Endothelial cell of umbilical vein (primary cell): Measurements from ENCODE around the gene TANGO2. TPM values are rescaled to one million over a fixed set of nuclear protein-coding genes. Genes with fewer than 3 reads are reported as not detected.

Experiments used
- BruUV-seq: library from RNA; stranded (reverse); fragments of 400-500 nt; replicated peaks from 2 replicates; lab custom pipeline; 2021; lab: Mats Ljungman, UMichigan
- CTCF ChIA-PET: fragments of 300-600, 350-600 bp; sonication (Branson Sonifier 250); formaldehyde crosslinking; loops from one replicate; lab custom pipeline; 2021; ENCODE audit warnings: antibody characterized with exemption, inconsistent platforms; lab: Charles Lee
- POLR2A ChIA-PET: fragments of 300-600, 350-600 bp; sonication (Branson Sonifier 250); formaldehyde crosslinking; loops from one replicate; lab custom pipeline; 2021; ENCODE audit warnings: antibody characterized with exemption, inconsistent platforms; lab: Charles Lee
- DNase-seq: peaks from one replicate; pipeline ENCODE4 v3.0.0-alpha.2; 2011; ENCODE audit warnings: low read depth, low spot score
- FAIRE-seq: peaks from 2 replicates; lab custom pipeline; 2011; peaks lifted over from hg19 to GRCh38; lab: Jason Lieb, UNC
- H2AFZ ChIP-seq: 2 replicates; pipeline ENCODE4 v1.6.0; 2012; ENCODE audit warnings: low read depth, low read length, control low read depth, inconsistent platforms
- H3K27ac ChIP-seq: 2 replicates; pipeline ENCODE4 v1.5.1; 2011; ENCODE audit warnings: low read depth, mild to moderate bottlenecking, control low read depth, low read length, moderate library complexity; ENCODE audit not compliant: insufficient read depth
- H3K27me3 ChIP-seq, 2 experiments: 2 replicates each; pipeline versions ENCODE4 v1.6.0 to v1.6.1; 2011; ENCODE audit warnings: low read length in 2 of 2, mixed read lengths in 1 of 2; ENCODE audit not compliant: control insufficient read depth in 2 of 2, insufficient read depth in 2 of 2
- H3K36me3 ChIP-seq, 2 experiments: 2 replicates in 1 of 2; 3 replicates in 1 of 2; pipeline ENCODE4 v1.5.1; 2011; ENCODE audit warnings: low read length in 2 of 2, mild to moderate bottlenecking in 1 of 2, moderate library complexity in 1 of 2; ENCODE audit not compliant: control insufficient read depth in 2 of 2, insufficient read depth in 2 of 2; ENCODE audit errors: extremely low read depth in 1 of 2
- H3K4me1 ChIP-seq: 3 replicates; pipeline ENCODE4 v1.5.1; 2011; ENCODE audit warnings: mild to moderate bottlenecking, low read length; ENCODE audit not compliant: control insufficient read depth, insufficient read depth; ENCODE audit errors: extremely low read depth
- H3K4me2 ChIP-seq: 2 replicates; pipeline ENCODE4 v1.6.1; 2011; ENCODE audit warnings: low read length, control low read depth, mixed read lengths; ENCODE audit not compliant: insufficient read depth
- H3K4me3 ChIP-seq, 3 experiments: fragments of 200-600 bp in 1 of 3; sonication (generic), shearing (Covaris generic) in 1 of 3; replicated peaks in 1 of 3; 2 replicates each; pipeline ENCODE4 v1.5.1; 2011 to 2016; ENCODE audit warnings: control low read depth in 3 of 3, low read length in 3 of 3, mild to moderate bottlenecking in 2 of 3, inconsistent platforms in 1 of 3, low read depth in 1 of 3, moderate library complexity in 1 of 3; ENCODE audit not compliant: insufficient read depth in 1 of 3
- H3K79me2 ChIP-seq: 2 replicates; pipeline ENCODE4 v1.6.0; 2012; ENCODE audit warnings: low read length, inconsistent platforms; ENCODE audit not compliant: control insufficient read depth, insufficient read depth
- H3K9ac ChIP-seq: replicated peaks from 2 replicates; pipeline ENCODE3; 2011; ENCODE audit warnings: low read length, control low read depth; ENCODE audit not compliant: insufficient read depth; ENCODE audit errors: extremely low read depth
- H3K9me1 ChIP-seq: replicated peaks from 3 replicates; pipeline ENCODE4 v1.6.0; 2011; ENCODE audit warnings: mild to moderate bottlenecking, low read length; ENCODE audit not compliant: control insufficient read depth, insufficient read depth; ENCODE audit errors: extremely low read depth
- H3K9me3 ChIP-seq: replicated peaks from 2 replicates; pipeline ENCODE4 v1.5.1; 2012; ENCODE audit warnings: low read length, inconsistent platforms; ENCODE audit not compliant: control insufficient read depth, insufficient read depth
- H4K20me1 ChIP-seq: replicated peaks from 2 replicates; pipeline ENCODE3; 2011; ENCODE audit warnings: mild to moderate bottlenecking, low read length; ENCODE audit not compliant: control insufficient read depth, insufficient read depth; ENCODE audit errors: extremely low read depth
- JUN ChIP-seq: IDR thresholded peaks from 2 replicates; pipeline ENCODE4 v1.6.1; 2011; ENCODE audit warnings: borderline replicate concordance, low read depth; ENCODE audit not compliant: insufficient read length, insufficient read depth
- MYC ChIP-seq: IDR thresholded peaks from one replicate; pipeline ENCODE4 v1.6.1; 2011; ENCODE audit warnings: mild to moderate bottlenecking, low read depth, low read length
- POLR2A ChIP-seq: IDR thresholded peaks from 2 replicates; pipeline ENCODE4 v1.6.1; 2012; ENCODE audit warnings: low read depth, mild to moderate bottlenecking, control low read depth, low read length
- dilution Hi-C: fragments of 300-500 bp; cut with MboI; formaldehyde crosslinking; loops from one replicate; pipeline ENCODE4 v1.15.0; 2019; ENCODE audit warnings: low sequenced_read_pairs; ENCODE audit not compliant: extremely low pct_ligation_motif_present
- intact Hi-C: fragments of 100-400 bp; cut with micrococcal nuclease; formaldehyde crosslinking; loops from one replicate; pipeline ENCODE4 v1.10.0; 2022
- polyA plus RNA-seq, 4 experiments: library from polyadenylated mRNA; depleted of rRNA in 3 of 4; stranded (reverse) in 3 of 4; unstranded in 1 of 4; fragments of >200 nt; gene quantifications; 2 replicates each; pipeline versions ENCODE4 v1.2.1 to v1.2.3, GENCODE V29; 2011 to 2012; ENCODE audit warnings: missing spikeins in 1 of 4
- total RNA-seq: library from RNA; stranded (reverse); gene quantifications from 2 replicates; pipeline ENCODE4 v1.2.3, GENCODE V29; 2021
- TF ChIP-seq, protein P1 (sequence below), 2 donors: IDR thresholded peaks; 1 replicate in 1 of 2; 2 replicates in 1 of 2; pipeline ENCODE4 v1.5.1; 2011; ENCODE audit warnings: low read length in 2 of 2, mild to moderate bottlenecking in 2 of 2, moderate library complexity in 2 of 2, control low read depth in 1 of 2, inconsistent platforms in 1 of 2, low read depth in 1 of 2; ENCODE audit not compliant: insufficient read depth in 1 of 2; ENCODE audit errors: extremely low read depth in 1 of 2

The TANGO2 gene
- total and polyA plus RNA-seq, 2 donors (not counting 3 experiments of a cell fraction or from before 2014, with no cell fraction given) = 40.0 to 49.3 TPM

DNA sequence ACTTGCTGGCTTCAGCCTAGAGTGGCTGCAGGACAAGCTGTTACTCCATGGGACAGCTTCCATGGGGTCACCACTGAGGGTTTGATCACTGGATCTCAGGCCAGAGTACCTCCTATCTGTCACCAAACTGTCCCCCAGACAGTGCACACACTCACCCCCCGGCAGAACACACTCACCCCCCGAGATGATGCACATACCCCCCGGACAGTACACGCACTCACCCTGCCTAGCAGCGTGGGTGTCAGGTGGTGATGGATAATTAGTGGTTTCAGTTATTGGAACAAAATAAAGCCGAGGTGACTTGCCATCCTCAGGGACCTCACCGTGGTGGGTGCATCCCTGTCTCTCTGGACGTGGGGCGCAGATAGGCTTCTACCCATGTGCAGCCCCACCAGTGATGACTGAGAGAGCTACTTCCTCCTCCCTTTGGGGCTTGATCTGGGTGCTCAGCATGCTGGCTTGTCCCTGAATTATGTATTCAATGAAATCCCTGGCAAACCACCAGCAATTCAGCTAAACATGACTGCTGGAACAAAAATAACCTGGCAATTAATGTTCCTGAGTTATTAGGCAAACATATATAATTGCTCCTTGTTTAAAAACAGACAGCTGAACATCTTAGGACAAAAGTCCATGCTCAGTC, 18.9 kb downstream of the TANGO2 start:
- no peak overlapping the region for H3K27ac ChIP-seq
- no peak overlapping the region for H3K4me2 ChIP-seq
- intact Hi-C loops (no loop called here), dilution Hi-C loops (no loop called here)
- no peak overlapping the region for H3K9ac ChIP-seq
- H3K27me3 ChIP-seq = no peaks in the 10 kb centered on the region
- no peak overlapping the region for H2AFZ ChIP-seq
- no peaks in the 10 kb centered on the region for H3K4me1 ChIP-seq
- POLR2A ChIA-PET = no interaction called here
- no peaks in the 10 kb centered on the region for H3K79me2 ChIP-seq
- BruUV-seq = no TSS peak
- H3K9me3 ChIP-seq = no peaks in the 10 kb centered on the region
- H3K36me3 ChIP-seq = peaks cover 0 to 19% of the 10 kb centered on the region in 2 experiments
- H3K4me3 ChIP-seq = no peak overlapping the region
- CTCF ChIA-PET = interaction anchor here (0.6 kb wide), 1 partner anchor 20 kb away, joined by 3 read pairs; no protein-coding TSS in a partner anchor
- FAIRE-seq (no peak), DNase-seq (no peak)
- H4K20me1 ChIP-seq = no peaks in the 10 kb centered on the region
- no peaks in the 10 kb centered on the region for H3K9me1 ChIP-seq
- TF ChIP-seq JUN = no peak
- no peak for TF ChIP-seq MYC
- TF ChIP-seq POLR2A = no peak
- TF ChIP-seq, protein P1, sequence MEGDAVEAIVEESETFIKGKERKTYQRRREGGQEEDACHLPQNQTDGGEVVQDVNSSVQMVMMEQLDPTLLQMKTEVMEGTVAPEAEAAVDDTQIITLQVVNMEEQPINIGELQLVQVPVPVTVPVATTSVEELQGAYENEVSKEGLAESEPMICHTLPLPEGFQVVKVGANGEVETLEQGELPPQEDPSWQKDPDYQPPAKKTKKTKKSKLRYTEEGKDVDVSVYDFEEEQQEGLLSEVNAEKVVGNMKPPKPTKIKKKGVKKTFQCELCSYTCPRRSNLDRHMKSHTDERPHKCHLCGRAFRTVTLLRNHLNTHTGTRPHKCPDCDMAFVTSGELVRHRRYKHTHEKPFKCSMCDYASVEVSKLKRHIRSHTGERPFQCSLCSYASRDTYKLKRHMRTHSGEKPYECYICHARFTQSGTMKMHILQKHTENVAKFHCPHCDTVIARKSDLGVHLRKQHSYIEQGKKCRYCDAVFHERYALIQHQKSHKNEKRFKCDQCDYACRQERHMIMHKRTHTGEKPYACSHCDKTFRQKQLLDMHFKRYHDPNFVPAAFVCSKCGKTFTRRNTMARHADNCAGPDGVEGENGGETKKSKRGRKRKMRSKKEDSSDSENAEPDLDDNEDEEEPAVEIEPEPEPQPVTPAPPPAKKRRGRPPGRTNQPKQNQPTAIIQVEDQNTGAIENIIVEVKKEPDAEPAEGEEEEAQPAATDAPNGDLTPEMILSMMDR (IDR thresholded peaks at IDR 0.05; ENCODE audit: extremely low read depth in 1 of 2, insufficient read depth in 1 of 2, low read depth in 1 of 2, low read length in 2 of 2) = no peak
